ENCODE measurements around the gene ANKRD37. TPM values are rescaled to one million over a fixed set of nuclear protein-coding genes. Genes with fewer than 3 reads are reported as not detected.

Gene ANKRD37
- polyA plus RNA-seq, 3 donors from 2014 or later: 7.1 to 10.0 (median 8.4) TPM

GRCh38 chr4:185364886-185365285 is 31.8 kb upstream of the ANKRD37 start:
- H3K27ac Mint-ChIP-seq: no peak overlapping the region
- no peak for DNase-seq
- peaks cover 4 to 16% (median 4%) of the 10 kb centered on the region in 3 donors for H3K36me3 Mint-ChIP-seq
- no peak overlapping the region for H3K4me3 Mint-ChIP-seq
- no peaks in the 10 kb centered on the region for H3K4me1 Mint-ChIP-seq
- no peaks in the 10 kb centered on the region for H3K9me3 Mint-ChIP-seq
- H3K27me3 Mint-ChIP-seq (ENCODE audit: low read depth in 3 of 3): no peaks in the 10 kb centered on the region

GRCh38 chr4:185369731-185370130 is 26.9 kb upstream of the ANKRD37 start:
- H3K36me3 Mint-ChIP-seq: peaks cover 0 to 27% (median 10%) of the 10 kb centered on the region in 3 donors
- no peak overlapping the region for H3K27ac Mint-ChIP-seq
- H3K9me3 Mint-ChIP-seq: no peaks in the 10 kb centered on the region
- no peaks in the 10 kb centered on the region for H3K27me3 Mint-ChIP-seq (ENCODE audit: low read depth in 3 of 3)
- DNase-seq: no peak
- H3K4me3 Mint-ChIP-seq: no peak overlapping the region
- H3K4me1 Mint-ChIP-seq: no peaks in the 10 kb centered on the region

GRCh38 chr4:185370268-185370949 is 26.2 kb upstream of the ANKRD37 start:
- DNase-seq: no peak
- Mint-ChIP-seq H3K27ac (no peak overlapping the region), H3K4me3 (no peak overlapping the region)

GRCh38 chr4:185371702-185372101 is 24.9 kb upstream of the ANKRD37 start:
- Mint-ChIP-seq H3K27me3 (ENCODE audit: low read depth in 3 of 3) (no peaks in the 10 kb centered on the region), H3K27ac (no peak overlapping the region), H3K4me1 (no peaks in the 10 kb centered on the region), H3K9me3 (no peaks in the 10 kb centered on the region), H3K36me3 (peaks cover 0 to 20% (median 10%) of the 10 kb centered on the region in 3 donors), H3K4me3 (no peak overlapping the region)
- no peak for DNase-seq

More at GRCh38 chr4:185370268-185370949, 26.2 kb upstream of the ANKRD37 start:
- Mint-ChIP-seq H3K4me1 (no peaks in the 10 kb centered on the region), H3K27me3 (ENCODE audit: low read depth in 3 of 3) (no peaks in the 10 kb centered on the region), H3K9me3 (no peaks in the 10 kb centered on the region), H3K36me3 (peaks cover 0 to 27% (median 10%) of the 10 kb centered on the region in 3 donors)

- Mint-ChIP-seq H3K36me3 (peaks cover 0 to 20% (median 10%) of the 10 kb centered on the region in 3 donors), H3K27me3 (ENCODE audit: low read depth in 3 of 3) (no peaks in the 10 kb centered on the region), H3K9me3 (no peaks in the 10 kb centered on the region), H3K4me1 (no peaks in the 10 kb centered on the region), H3K4me3 (no peak overlapping the region), H3K27ac (no peak overlapping the region)
- DNase-seq: no peak
Measured at GRCh38 chr4:185374027-185374426, 22.6 kb upstream of the ANKRD37 start.

- peaks cover 0 to 2% (median 0%) of the 10 kb centered on the region in 3 donors for H3K27me3 Mint-ChIP-seq (ENCODE audit: low read depth in 3 of 3)
- H3K27ac Mint-ChIP-seq: no peak overlapping the region
- no peaks in the 10 kb centered on the region for H3K9me3 Mint-ChIP-seq
- H3K36me3 Mint-ChIP-seq: peaks cover 0 to 20% (median 10%) of the 10 kb centered on the region in 3 donors
- no peak for DNase-seq
- no peak overlapping the region for H3K4me3 Mint-ChIP-seq
- H3K4me1 Mint-ChIP-seq: no peaks in the 10 kb centered on the region
Measured at GRCh38 chr4:185374573-185374972, 22.1 kb upstream of the ANKRD37 start.

GRCh38 chr4:185378264-185378663 is 18.4 kb upstream of the ANKRD37 start:
- no peak overlapping the region for H3K27ac Mint-ChIP-seq
- peaks cover 0 to 12% (median 8%) of the 10 kb centered on the region in 3 donors for H3K36me3 Mint-ChIP-seq
- no peak overlapping the region for H3K4me3 Mint-ChIP-seq

GRCh38 chr4:185379326-185380295 is 17.0 kb upstream of the ANKRD37 start:
- peaks cover 0 to 12% (median 8%) of the 10 kb centered on the region in 3 donors for H3K36me3 Mint-ChIP-seq
- peaks cover 0 to 8% (median 2%) of the 10 kb centered on the region in 3 donors for H3K27me3 Mint-ChIP-seq (ENCODE audit: low read depth in 3 of 3)
- DNase-seq: no peak
- H3K4me3 Mint-ChIP-seq: no peak overlapping the region
- peaks cover 3 to 5% of the 10 kb centered on the region in 2 donors for H3K4me1 Mint-ChIP-seq
- no peak overlapping the region for H3K27ac Mint-ChIP-seq
- peaks cover 0 to 4% (median 2%) of the 10 kb centered on the region in 6 donors for H3K9me3 Mint-ChIP-seq

More at GRCh38 chr4:185378264-185378663, 18.4 kb upstream of the ANKRD37 start:
- Mint-ChIP-seq H3K4me1 (no peaks in the 10 kb centered on the region), H3K27me3 (ENCODE audit: low read depth in 3 of 3) (peaks cover 0 to 2% (median 0%) of the 10 kb centered on the region in 3 donors), H3K9me3 (peaks cover 0 to 4% (median 2%) of the 10 kb centered on the region in 6 donors)
- no peak for DNase-seq

GRCh38 chr4:185380320-185380719 is 16.3 kb upstream of the ANKRD37 start:
- peaks cover 2 to 9% (median 4%) of the 10 kb centered on the region in 3 donors for H3K27me3 Mint-ChIP-seq (ENCODE audit: low read depth in 3 of 3)
- no peak for DNase-seq
- H3K27ac Mint-ChIP-seq: no peak overlapping the region
- peaks cover 0 to 4% (median 2%) of the 10 kb centered on the region in 6 donors for H3K9me3 Mint-ChIP-seq
- peaks cover 0 to 12% (median 8%) of the 10 kb centered on the region in 3 donors for H3K36me3 Mint-ChIP-seq
- no peak overlapping the region for H3K4me3 Mint-ChIP-seq
- peaks cover 9 to 12% of the 10 kb centered on the region in 2 donors for H3K4me1 Mint-ChIP-seq

- no peak for DNase-seq
- H3K4me3 Mint-ChIP-seq: no peak overlapping the region
- peaks cover 0 to 4% (median 2%) of the 10 kb centered on the region in 6 donors for H3K9me3 Mint-ChIP-seq
- H3K27ac Mint-ChIP-seq: no peak overlapping the region
- H3K4me1 Mint-ChIP-seq: peaks cover 9 to 13% of the 10 kb centered on the region in 2 donors
- H3K36me3 Mint-ChIP-seq: peaks cover 0 to 12% (median 8%) of the 10 kb centered on the region in 3 donors
- peaks cover 2 to 12% (median 10%) of the 10 kb centered on the region in 3 donors for H3K27me3 Mint-ChIP-seq (ENCODE audit: low read depth in 3 of 3)
Measured at GRCh38 chr4:185381288-185382196, 15.1 kb upstream of the ANKRD37 start.

- no peak overlapping the region for H3K27ac Mint-ChIP-seq
- H3K4me1 Mint-ChIP-seq: peaks cover 9 to 13% of the 10 kb centered on the region in 2 donors
Measured at GRCh38 chr4:185382754-185383153, 13.9 kb upstream of the ANKRD37 start.

GRCh38 chr4:185383451-185383850 is 13.2 kb upstream of the ANKRD37 start:
- no peak overlapping the region for H3K4me3 Mint-ChIP-seq
- DNase-seq: no peak
- peaks cover 0 to 4% (median 2%) of the 10 kb centered on the region in 6 donors for H3K9me3 Mint-ChIP-seq
- no peak overlapping the region for H3K27ac Mint-ChIP-seq
- H3K4me1 Mint-ChIP-seq: peaks cover 9 to 13% of the 10 kb centered on the region in 2 donors
- H3K36me3 Mint-ChIP-seq: peaks cover 0 to 12% (median 8%) of the 10 kb centered on the region in 3 donors
- H3K27me3 Mint-ChIP-seq (ENCODE audit: low read depth in 3 of 3): peaks cover 5 to 13% (median 13%) of the 10 kb centered on the region in 3 donors

More at GRCh38 chr4:185382754-185383153, 13.9 kb upstream of the ANKRD37 start:
- DNase-seq: no peak
- Mint-ChIP-seq H3K36me3 (peaks cover 0 to 12% (median 8%) of the 10 kb centered on the region in 3 donors), H3K9me3 (peaks cover 0 to 4% (median 2%) of the 10 kb centered on the region in 6 donors), H3K27me3 (ENCODE audit: low read depth in 3 of 3) (peaks cover 3 to 13% (median 10%) of the 10 kb centered on the region in 3 donors), H3K4me3 (no peak overlapping the region)

GRCh38 chr4:185384061-185384460 is 12.6 kb upstream of the ANKRD37 start:
- no peak overlapping the region for H3K27ac Mint-ChIP-seq
- no peak overlapping the region for H3K4me3 Mint-ChIP-seq
- H3K36me3 Mint-ChIP-seq: peaks cover 0 to 12% (median 8%) of the 10 kb centered on the region in 3 donors
- H3K9me3 Mint-ChIP-seq: peaks cover 0 to 4% (median 2%) of the 10 kb centered on the region in 6 donors
- no peak for DNase-seq
- peaks cover 9 to 13% of the 10 kb centered on the region in 2 donors for H3K4me1 Mint-ChIP-seq
- peaks cover 5 to 13% (median 13%) of the 10 kb centered on the region in 3 donors for H3K27me3 Mint-ChIP-seq (ENCODE audit: low read depth in 3 of 3)

All from immature natural killer cell (primary cell).